Urinary bladder (tissue), 4 donors: ENCODE data around the gene NRIP3. TPM values are rescaled to one million over a fixed set of nuclear protein-coding genes. Genes with fewer than 3 reads are reported as not detected.
"Not testable (repeated sequence)": the region's sequence is repeated elsewhere in the genome, so short reads cannot be mapped to it uniquely, and the experiment has no call there.

Experiments
- DNase-seq: peaks from one replicate; pipeline ENCODE4 v3.0.0-alpha.2; 2015; ENCODE audit errors: extremely low spot score
- H3K27ac ChIP-seq: one replicate; pipeline ENCODE4 v1.5.1; 2013; ENCODE audit warnings: low read depth, mild to moderate bottlenecking, moderate library complexity
- H3K36me3 ChIP-seq: one replicate; pipeline ENCODE4 v1.6.1; 2013; ENCODE audit warnings: mild to moderate bottlenecking, moderate library complexity; ENCODE audit not compliant: insufficient read depth
- H3K4me1 ChIP-seq: one replicate; pipeline ENCODE4 v1.6.1; 2013; ENCODE audit warnings: mild to moderate bottlenecking, moderate library complexity; ENCODE audit not compliant: insufficient read depth
- H3K4me3 ChIP-seq: one replicate; pipeline ENCODE4 v1.5.1; 2013; ENCODE audit warnings: low read depth, low read length
- WGBS: extraction: QIAGEN DNeasy Blood & Tissue Kit; methylation state at CpG from one replicate; pipeline ENCODE4 v1.1.7; 2013; 5-methylcytosine and 5-hydroxymethylcytosine counted together
- polyA plus RNA-seq: library from polyadenylated mRNA; stranded (reverse); fragments of 200-250 nt; gene quantifications from one replicate; pipeline ENCODE4 v1.2.3, GENCODE V29; 2013
- total RNA-seq: library from RNA; depleted of rRNA; stranded (reverse); fragments of >200 nt; gene quantifications from one replicate; pipeline ENCODE4 v1.2.3, GENCODE V29; 2014
- donor health status: healthy with polysubstance abuse.
- donor health status: healthy.

The NRIP3 gene
- total and polyA plus RNA-seq, 2 donors = 2.1 to 3.1 TPM

GRCh38 chr11:9029422-9029821 lies 25.6 kb upstream of the NRIP3 start:
- no peaks in the 10 kb centered on the region for H3K4me1 ChIP-seq
- no peaks in the 10 kb centered on the region for H3K36me3 ChIP-seq
- no peak overlapping the region for H3K4me3 ChIP-seq
- no peak overlapping the region for H3K27ac ChIP-seq
- DNase-seq = no peak
- 73% methylated on average over 7 of the region's 7 CpGs for WGBS

- H3K4me3 ChIP-seq = no peak overlapping the region
- H3K27ac ChIP-seq = no peak overlapping the region
- H3K36me3 ChIP-seq = no peaks in the 10 kb centered on the region
- 50% methylated on average over 1 of the region's 1 CpG for WGBS
- no peak for DNase-seq
- no peaks in the 10 kb centered on the region for H3K4me1 ChIP-seq
Measured at GRCh38 chr11:9028581-9028980, 24.8 kb upstream of the NRIP3 start.

- Histone ChIP-seq H3K4me1 (no peaks in the 10 kb centered on the region), H3K4me3 (no peak overlapping the region), H3K36me3 (no peaks in the 10 kb centered on the region), H3K27ac (no peak overlapping the region)
- 81% methylated on average over 9 of the region's 9 CpGs for WGBS
- no peak for DNase-seq
Measured at GRCh38 chr11:9025101-9025850, 21.5 kb upstream of the NRIP3 start.

GRCh38 chr11:9022961-9023680 lies 19.3 kb upstream of the NRIP3 start:
- WGBS = 94% methylated on average over 9 of the region's 9 CpGs
- H3K4me1 ChIP-seq = no peaks in the 10 kb centered on the region
- no peak overlapping the region for H3K4me3 ChIP-seq
- DNase-seq = no peak
- H3K36me3 ChIP-seq = no peaks in the 10 kb centered on the region
- H3K27ac ChIP-seq = no peak overlapping the region

- no peaks in the 10 kb centered on the region for H3K4me1 ChIP-seq
- 28% methylated on average over 8 of the region's 8 CpGs for WGBS
- H3K4me3 ChIP-seq = no peak overlapping the region
- H3K27ac ChIP-seq = no peak overlapping the region
- no peak for DNase-seq
- H3K36me3 ChIP-seq = no peaks in the 10 kb centered on the region
Measured at GRCh38 chr11:9020916-9021315, 17.1 kb upstream of the NRIP3 start.

GRCh38 chr11:9019861-9020260 lies 16.1 kb upstream of the NRIP3 start:
- Histone ChIP-seq H3K27ac (no peak overlapping the region), H3K36me3 (no peaks in the 10 kb centered on the region), H3K4me3 (no peak overlapping the region), H3K4me1 (no peaks in the 10 kb centered on the region)
- no peak for DNase-seq
- WGBS = 97% methylated on average over 6 of the region's 6 CpGs

GRCh38 chr11:9017773-9018172 lies 14.0 kb upstream of the NRIP3 start:
- H3K36me3 ChIP-seq = no peaks in the 10 kb centered on the region
- no peaks in the 10 kb centered on the region for H3K4me1 ChIP-seq
- no peak overlapping the region for H3K4me3 ChIP-seq
- no peak overlapping the region for H3K27ac ChIP-seq
- DNase-seq = no peak
- 55% methylated on average over 5 of the region's 5 CpGs for WGBS

- no peak overlapping the region for H3K4me3 ChIP-seq
- H3K36me3 ChIP-seq = no peaks in the 10 kb centered on the region
- WGBS = 72% methylated on average over 6 of the region's 6 CpGs
- H3K4me1 ChIP-seq = no peaks in the 10 kb centered on the region
- DNase-seq = no peak
- H3K27ac ChIP-seq = no peak overlapping the region
Measured at GRCh38 chr11:9016916-9017642, 13.3 kb upstream of the NRIP3 start.

- Histone ChIP-seq H3K36me3 (no peaks in the 10 kb centered on the region), H3K27ac (no peak overlapping the region), H3K4me3 (no peak overlapping the region), H3K4me1 (no peaks in the 10 kb centered on the region)
- no peak for DNase-seq
- WGBS = 15% methylated on average over 4 of the region's 4 CpGs
Measured at GRCh38 chr11:9015677-9016076, 11.9 kb upstream of the NRIP3 start.

GRCh38 chr11:9014826-9015225 lies 11.0 kb upstream of the NRIP3 start:
- H3K27ac ChIP-seq = no peak overlapping the region
- H3K4me3 ChIP-seq = no peak overlapping the region
- 95% methylated on average over 3 of the region's 3 CpGs for WGBS
- H3K36me3 ChIP-seq = no peaks in the 10 kb centered on the region
- no peaks in the 10 kb centered on the region for H3K4me1 ChIP-seq
- DNase-seq = no peak

GRCh38 chr11:9013373-9013772 lies 9.6 kb upstream of the NRIP3 start:
- WGBS = 94% methylated on average over 4 of the region's 4 CpGs
- no peak overlapping the region for H3K4me3 ChIP-seq
- H3K4me1 ChIP-seq = no peaks in the 10 kb centered on the region
- no peak overlapping the region for H3K27ac ChIP-seq
- H3K36me3 ChIP-seq = no peaks in the 10 kb centered on the region
- no peak for DNase-seq

- H3K36me3 ChIP-seq, H3K27ac ChIP-seq, H3K4me3 ChIP-seq, DNase-seq, H3K4me1 ChIP-seq: not testable (repeated sequence)
- 72% methylated on average over 1 of the region's 1 CpG for WGBS
Measured at GRCh38 chr11:9009538-9009937, 5.7 kb upstream of the NRIP3 start.

GRCh38 chr11:9008661-9009060 lies 4.9 kb upstream of the NRIP3 start:
- Histone ChIP-seq H3K4me1 (peaks cover 6% of the 10 kb centered on the region), H3K36me3 (no peaks in the 10 kb centered on the region), H3K27ac (no peak overlapping the region), H3K4me3 (no peak overlapping the region)
- 74% methylated on average over 1 of the region's 1 CpG for WGBS
- DNase-seq = no peak
